A549 (cell line): ENCODE data around the gene FXYD4.

Source experiments
- CBX2 ChIP-seq: fragments of 200-600 bp; sonication (generic); IDR thresholded peaks from 2 replicates; pipeline ENCODE4 v1.6.1; 2016; ENCODE audit warnings: low read depth, mild to moderate bottlenecking, borderline replicate concordance
- CTCF ChIP-seq: fragments of >200 bp; sonication (Bioruptor Twin); formaldehyde crosslinking; IDR thresholded peaks from 3 replicates; pipeline ENCODE4 v1.5.1; 2016
- EP300 ChIP-seq, 2 experiments: fragments of >200 bp; sonication (Bioruptor Twin); formaldehyde crosslinking; IDR thresholded peaks; 2 replicates in 1 of 2; 3 replicates in 1 of 2; pipeline ENCODE4 v1.6.1; 2016 to 2017
- JUN ChIP-seq, 2 experiments: fragments of >200 bp; sonication (Bioruptor Twin); formaldehyde crosslinking; IDR thresholded peaks; 2 replicates in 1 of 2; 3 replicates in 1 of 2; pipeline ENCODE4 v1.6.1; 2016 to 2017
- KDM5A ChIP-seq: fragments of 200-600 bp; sonication (generic); IDR thresholded peaks from 2 replicates; pipeline ENCODE4 v1.6.1; 2016; ENCODE audit warnings: antibody characterized with exemption, mild to moderate bottlenecking
- NR3C1 ChIP-seq: fragments of >200 bp; sonication (Bioruptor Twin); formaldehyde crosslinking; IDR thresholded peaks from 3 replicates; pipeline ENCODE4 v1.6.1; 2017
- POLR2A ChIP-seq: IDR thresholded peaks from 2 replicates; pipeline ENCODE4 v1.6.1; 2012; ENCODE audit warnings: mild to moderate bottlenecking, low read length
- RAD21 ChIP-seq, 2 experiments: fragments of >200 bp in 1 of 2; sonication (Bioruptor Twin) in 1 of 2; formaldehyde crosslinking in 1 of 2; IDR thresholded peaks in 1 of 2; conservative IDR thresholded peaks in 1 of 2; 2 replicates in 1 of 2; 3 replicates in 1 of 2; pipeline ENCODE4 v1.6.1; 2012 to 2018; ENCODE audit warnings: inconsistent platforms in 1 of 2
- REST ChIP-seq: fragments of 200-600 bp; sonication (generic); IDR thresholded peaks from 2 replicates; pipeline ENCODE4 v1.6.1; 2016; ENCODE audit warnings: antibody characterized with exemption, mild to moderate bottlenecking, moderate library complexity
- SMC3 ChIP-seq: fragments of >200 bp; sonication (Bioruptor Twin); formaldehyde crosslinking; IDR thresholded peaks from 3 replicates; pipeline ENCODE4 v1.6.1; 2018; ENCODE audit warnings: inconsistent platforms

- TF ChIP-seq CBX2: no peak
- no peak for TF ChIP-seq REST
- TF ChIP-seq CTCF: no peak
- TF ChIP-seq JUN (IDR thresholded peaks at IDR 0.05): no peak
- TF ChIP-seq POLR2A: peak; percentile 31; the same call in 1 of the 2 replicates
- TF ChIP-seq SMC3: no peak
- no peak for TF ChIP-seq EP300 (IDR thresholded peaks at IDR 0.05)
- TF ChIP-seq KDM5A: no peak
- no peak for TF ChIP-seq NR3C1
- no peak for TF ChIP-seq RAD21 (conservative IDR thresholded peaks at IDR 0.05 in 1 of 2, IDR thresholded peaks at IDR 0.05 in 1 of 2)
These were observed 48.7 kb upstream of the FXYD4 start for GRCh38 chr10:43322769-43323168.
